Measurements from ENCODE around the gene SUPT3H.
"Not testable (repeated sequence)": the region's sequence is repeated elsewhere in the genome, so short reads cannot be mapped to it uniquely, and the experiment has no call there.

SUPT3H gene

GRCh38 chr6:45057711-45058110 is 320.0 kb downstream of the SUPT3H start:
- DNase-seq (ENCODE audit: low spot score): no peak

DNA sequence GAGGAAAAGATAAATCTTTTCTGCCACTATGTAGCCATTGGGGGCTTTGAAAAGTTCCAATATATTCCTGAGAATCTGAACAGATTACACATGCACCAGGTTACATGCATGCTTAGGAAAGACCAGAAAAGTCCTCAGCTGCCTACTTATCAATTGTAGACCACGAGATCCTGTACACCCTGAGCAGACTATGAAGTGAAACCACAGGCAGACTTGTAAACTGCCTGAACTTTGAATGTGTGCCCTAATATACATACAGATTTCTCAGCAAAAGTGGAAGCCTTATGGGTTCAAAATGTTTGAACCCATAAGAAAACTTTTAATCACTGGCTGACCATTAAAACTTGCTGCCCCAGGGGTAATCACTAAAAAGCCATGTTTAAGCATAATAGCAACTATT is 323.1 kb downstream of the SUPT3H start:
- no peak for DNase-seq (ENCODE audit: low spot score)

GRCh38 chr6:45052325-45052724 is 325.4 kb downstream of the SUPT3H start:
- DNase-seq (ENCODE audit: low spot score): no peak

DNA sequence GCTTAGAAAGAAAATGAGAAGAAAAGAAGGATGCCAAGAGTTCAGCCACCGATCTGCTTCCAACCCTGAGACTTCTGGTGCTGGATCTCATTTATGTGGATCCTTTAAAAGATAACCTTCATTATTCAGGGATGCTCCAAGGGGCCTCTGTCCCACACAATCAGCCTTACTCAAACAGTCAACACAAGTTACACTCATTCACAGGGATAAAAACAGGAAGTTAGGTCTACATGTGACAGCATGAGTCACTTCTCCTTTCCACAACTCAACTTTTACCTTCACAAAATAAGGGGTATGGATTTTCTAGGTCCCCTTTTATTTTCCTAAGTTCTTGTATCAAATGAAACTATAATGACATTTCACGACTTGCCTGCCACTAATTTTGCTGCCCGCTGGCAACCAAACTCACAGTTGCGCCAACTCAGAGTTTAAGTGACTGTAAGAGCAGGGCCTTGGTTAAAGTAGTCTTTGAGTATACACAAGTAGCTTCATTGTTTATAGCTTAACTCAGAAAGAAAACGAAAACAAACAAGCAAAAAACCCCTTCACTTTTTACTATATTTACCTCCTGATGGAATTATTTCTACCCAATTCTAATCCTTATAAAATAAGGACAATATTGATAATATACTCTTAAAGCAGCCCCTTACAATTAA is 328.4 kb downstream of the SUPT3H start:
- no peak for DNase-seq (ENCODE audit: low spot score)

DNA sequence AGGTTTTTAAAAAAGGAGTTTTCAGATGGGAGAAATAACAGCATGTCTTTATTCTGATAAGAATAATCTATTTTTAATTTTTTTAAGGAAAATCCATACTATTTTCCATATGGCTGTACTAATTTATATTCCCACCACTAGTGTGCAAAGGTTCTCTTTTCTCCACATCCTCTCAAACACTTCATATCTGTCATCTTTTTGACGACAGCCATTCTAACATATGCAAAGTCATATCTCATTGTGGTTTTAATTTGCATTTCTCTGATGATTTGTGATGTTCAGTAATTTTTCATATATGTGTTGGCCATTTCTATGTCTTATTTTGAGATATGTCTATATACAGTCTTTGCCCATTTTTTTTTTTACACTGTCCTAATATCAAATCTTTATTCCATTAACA is 330.2 kb downstream of the SUPT3H start:
- DNase-seq (ENCODE audit: low spot score): no peak

DNA sequence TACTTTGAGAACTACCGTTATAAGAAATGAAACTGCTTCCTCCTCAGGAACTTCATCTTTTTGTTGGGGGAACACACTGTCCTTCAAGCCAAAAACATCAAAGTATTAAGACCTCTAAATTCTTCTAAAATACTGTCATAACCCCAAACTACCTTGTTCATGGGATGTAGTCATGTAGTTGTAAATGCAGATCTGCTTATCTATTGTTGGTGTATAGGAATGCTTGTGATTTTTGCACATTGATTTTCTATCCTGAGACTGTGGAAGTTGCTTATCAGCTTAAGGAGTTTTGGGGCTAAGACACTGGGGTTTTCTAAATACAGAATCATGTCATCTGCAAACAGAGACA is 332.5 kb downstream of the SUPT3H start:
- DNase-seq (ENCODE audit: low spot score): no peak

DNA sequence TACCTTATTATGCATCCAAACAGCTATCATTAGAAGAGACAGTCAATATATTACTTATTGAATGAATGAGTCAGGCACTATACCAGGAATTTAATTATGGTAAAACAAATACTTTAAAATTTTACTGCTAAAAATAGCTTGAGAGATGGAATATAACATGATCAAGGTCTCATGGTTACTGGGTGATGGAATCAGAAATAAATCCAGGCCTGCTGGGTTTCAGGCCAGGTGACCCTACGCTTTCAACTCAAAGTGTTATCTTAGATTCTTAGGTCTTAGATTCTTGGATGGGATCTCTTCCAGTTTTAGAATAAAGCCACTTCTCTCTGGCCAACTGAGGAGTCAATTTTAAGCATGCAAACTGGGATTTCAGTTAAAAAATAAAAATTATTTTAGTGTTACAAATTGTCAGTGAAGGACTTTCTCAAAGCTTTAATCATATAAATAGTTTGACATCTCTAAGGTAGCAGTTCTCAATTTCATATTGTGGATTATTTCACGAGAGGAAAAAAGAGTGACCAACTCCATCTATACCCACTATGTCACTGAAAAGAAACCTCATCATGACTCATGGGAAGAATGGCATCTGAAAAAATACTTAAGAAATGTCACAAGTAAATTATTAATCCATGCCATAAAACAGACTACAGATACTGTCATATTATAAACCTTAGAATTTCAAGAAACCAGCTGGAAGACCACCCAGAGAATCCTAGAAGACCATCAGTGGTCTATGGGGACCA is 333.1 kb downstream of the SUPT3H start:
- no peak for DNase-seq (ENCODE audit: low spot score)

- no peak for DNase-seq (ENCODE audit: low spot score)
Observed at GRCh38 chr6:45044086-45044485, 333.6 kb downstream of the SUPT3H start.

GRCh38 chr6:45042673-45043072 is 335.1 kb downstream of the SUPT3H start:
- DNase-seq (ENCODE audit: low spot score): not testable (repeated sequence)

DNA sequence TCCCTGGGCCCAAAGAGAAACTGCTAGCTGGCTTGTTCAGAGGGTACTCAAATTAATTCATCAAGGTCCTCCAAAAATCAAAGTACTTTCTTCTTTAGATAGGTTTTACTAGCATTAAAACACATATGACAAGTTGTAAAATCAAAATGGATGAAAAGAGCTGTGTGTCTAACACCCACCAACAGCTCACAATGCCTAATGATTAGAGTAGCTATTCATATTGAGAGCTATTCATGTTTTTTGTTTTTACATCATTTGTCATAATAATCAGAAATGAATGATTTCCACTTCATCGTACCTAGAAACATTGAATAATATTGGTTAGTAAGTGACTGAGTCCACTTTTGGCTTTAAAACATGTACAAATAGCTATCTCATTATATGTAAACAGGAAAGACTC is 339.5 kb downstream of the SUPT3H start:
- no peak for DNase-seq (ENCODE audit: low spot score)

DNA sequence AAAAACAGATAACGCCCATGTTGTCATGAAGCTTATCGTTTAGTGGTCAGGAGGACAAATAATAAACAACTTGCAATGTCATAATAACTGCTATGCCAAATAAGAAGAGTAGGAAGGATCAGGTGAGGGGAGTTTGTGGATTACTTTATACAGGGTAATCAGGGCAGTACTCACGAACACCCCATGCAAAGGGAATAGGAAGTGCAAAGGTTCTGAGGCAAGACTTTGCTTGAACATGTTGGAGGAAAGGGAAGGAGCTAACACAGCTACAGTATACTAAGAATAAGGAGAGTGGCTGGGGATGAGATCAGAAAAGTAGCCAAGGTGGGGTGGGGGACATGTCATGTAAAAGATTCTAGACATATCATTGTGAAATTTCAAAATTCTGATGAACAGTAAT is 341.6 kb downstream of the SUPT3H start:
- no peak for DNase-seq (ENCODE audit: low spot score)

GRCh38 chr6:45032426-45032825 is 345.3 kb downstream of the SUPT3H start:
- DNase-seq (ENCODE audit: low spot score): no peak

DNA sequence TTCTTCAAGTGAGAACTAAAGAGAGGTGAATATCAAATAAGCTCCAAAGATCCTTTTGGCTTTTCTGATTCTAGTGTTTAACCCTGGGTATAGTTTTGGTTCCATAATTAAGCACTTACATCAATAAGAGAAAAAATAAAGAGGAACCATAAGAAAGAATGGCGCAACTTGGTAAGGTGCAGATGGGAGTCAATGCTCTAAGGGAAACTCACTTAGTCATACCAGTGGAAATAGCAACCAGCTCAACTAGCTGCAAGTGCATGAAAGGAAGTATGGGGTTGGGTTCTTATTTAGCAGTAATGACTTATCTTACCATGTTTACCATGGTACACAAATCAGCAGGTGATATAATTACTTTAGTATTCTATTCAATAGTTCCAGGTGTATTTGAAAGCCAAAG is 346.1 kb downstream of the SUPT3H start:
- no peak for DNase-seq (ENCODE audit: low spot score)

DNA sequence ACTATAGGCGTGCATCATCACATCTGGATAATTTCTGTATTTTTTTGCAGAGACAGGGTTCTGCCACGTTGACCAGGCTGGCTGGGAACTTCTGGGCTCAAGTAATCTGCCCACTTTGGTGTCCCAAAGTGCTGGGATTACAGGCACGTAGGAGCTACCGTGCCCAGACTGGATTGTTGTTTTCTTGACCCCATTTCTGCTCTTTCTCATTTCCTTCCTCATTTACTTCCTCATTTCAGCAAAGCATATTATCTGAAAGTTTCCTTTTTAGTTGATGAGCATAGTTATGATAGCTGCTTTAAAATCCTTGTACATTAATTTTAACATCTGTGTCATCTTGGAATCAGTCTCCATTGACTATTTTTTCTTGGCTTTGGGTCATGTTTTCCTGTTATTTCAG is 350.6 kb downstream of the SUPT3H start:
- no peak for DNase-seq (ENCODE audit: low spot score)

DNA sequence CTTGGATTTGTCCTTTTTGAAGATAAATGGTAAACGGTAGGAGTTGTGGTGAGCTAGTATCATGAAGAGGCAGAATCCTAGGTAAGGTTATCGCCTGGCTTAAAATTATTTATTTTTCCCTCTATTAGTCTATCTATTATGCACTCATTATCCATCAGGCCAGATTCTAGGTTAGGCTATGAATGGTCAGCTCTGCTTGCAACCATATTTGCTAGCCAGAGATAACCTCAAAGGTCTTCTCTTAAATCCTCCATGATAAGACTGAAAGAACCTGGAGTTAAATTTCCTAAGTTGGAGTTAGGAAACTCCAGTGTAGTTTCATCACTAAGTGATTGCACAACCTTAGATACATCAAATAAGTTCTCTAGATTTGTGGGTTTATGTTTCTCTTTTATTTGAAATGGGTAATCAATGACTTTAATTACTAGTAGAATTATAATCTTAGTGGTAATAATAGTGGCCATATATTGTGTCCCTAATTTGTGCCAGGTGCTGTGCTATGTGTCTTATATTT is 351.7 kb downstream of the SUPT3H start:
- no peak for DNase-seq (ENCODE audit: low spot score)

GRCh38 chr6:45024610-45025009 is 353.1 kb downstream of the SUPT3H start:
- DNase-seq (ENCODE audit: low spot score): no peak

GRCh38 chr6:45021676-45022075 is 356.1 kb downstream of the SUPT3H start:
- no peak for DNase-seq (ENCODE audit: low spot score)

- no peak for DNase-seq (ENCODE audit: low spot score)
Observed at GRCh38 chr6:45012687-45013086, 365.0 kb downstream of the SUPT3H start.

DNA sequence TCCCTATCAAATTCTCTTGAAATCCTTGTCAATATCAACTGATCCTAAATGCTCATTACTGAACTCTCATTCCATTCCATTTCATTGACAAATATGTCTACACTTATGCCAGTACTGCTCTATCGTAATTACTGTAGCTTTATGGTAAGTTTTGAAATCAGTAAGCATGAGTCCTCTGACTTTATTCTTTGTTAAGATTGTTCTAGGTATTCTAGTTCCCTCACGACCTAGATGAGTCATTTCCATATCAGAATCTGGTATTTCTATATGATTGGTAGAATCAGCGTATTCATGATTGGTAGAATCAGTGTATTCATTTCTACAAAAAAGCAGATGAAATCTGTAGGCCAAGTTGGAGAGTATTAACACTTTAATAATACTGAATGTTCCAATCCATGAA is 368.2 kb downstream of the SUPT3H start:
- no peak for DNase-seq (ENCODE audit: low spot score)

GRCh38 chr6:45006893-45007292 is 370.8 kb downstream of the SUPT3H start:
- DNase-seq (ENCODE audit: low spot score): no peak

GRCh38 chr6:45003961-45004360 is 373.8 kb downstream of the SUPT3H start:
- DNase-seq (ENCODE audit: low spot score): no peak

- DNase-seq (ENCODE audit: low spot score): no peak
Observed at GRCh38 chr6:45003387-45003786, 374.3 kb downstream of the SUPT3H start.

DNA sequence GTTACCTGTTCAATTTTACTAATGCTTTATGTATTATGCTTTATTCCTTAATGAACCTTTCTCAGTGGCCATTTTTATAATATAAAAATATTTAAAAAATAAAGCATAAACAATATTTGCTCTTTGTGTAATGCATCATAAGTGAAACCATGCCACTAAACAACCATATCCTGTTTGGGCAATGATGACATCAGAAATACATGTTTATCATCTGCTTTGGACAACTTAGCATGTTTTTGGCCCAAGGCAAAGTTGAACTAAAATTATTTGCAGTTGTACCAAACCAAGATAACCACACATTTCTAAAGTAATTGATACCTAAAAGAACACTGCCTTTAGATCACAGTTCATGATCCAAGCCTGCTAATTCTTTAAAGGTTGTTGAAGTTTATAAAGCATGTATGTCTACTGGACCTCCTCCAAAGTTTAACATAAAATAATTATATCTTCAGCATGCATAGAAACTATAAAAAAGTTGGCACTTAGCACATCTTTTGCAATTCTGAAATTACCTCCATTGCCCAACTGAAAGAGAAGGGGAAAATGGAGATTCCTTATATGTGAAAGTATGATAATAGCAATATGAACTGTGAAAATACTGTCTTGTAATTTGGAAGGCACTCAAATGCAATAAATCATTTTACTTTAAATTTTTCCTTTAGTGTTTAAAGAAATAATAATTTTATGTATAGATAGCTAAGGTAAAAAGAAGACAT is 375.2 kb downstream of the SUPT3H start:
- no peak for DNase-seq (ENCODE audit: low spot score)

All from AG08395 (cell line).